ENCODE measurements around the gene RPH3AL.
"Not testable (repeated sequence)": the region's sequence is repeated elsewhere in the genome, so short reads cannot be mapped to it uniquely, and the experiment has no call there.

The RPH3AL gene

GRCh38 chr17:320139-320538 lies 32.5 kb downstream of the RPH3AL start:
- DNase-seq (ENCODE audit: low read depth, low spot score), result no peak

GRCh38 chr17:319266-319665 lies 33.3 kb downstream of the RPH3AL start:
- DNase-seq (ENCODE audit: low read depth, low spot score), result no peak

GRCh38 chr17:317070-317469 lies 35.5 kb downstream of the RPH3AL start:
- not testable (repeated sequence) for DNase-seq (ENCODE audit: low read depth, low spot score)

- not testable (repeated sequence) for DNase-seq (ENCODE audit: low read depth, low spot score)
Observed at GRCh38 chr17:315399-315798, 37.2 kb downstream of the RPH3AL start.

- DNase-seq (ENCODE audit: low read depth, low spot score), result not testable (repeated sequence)
Observed at GRCh38 chr17:314614-314944, 38.0 kb downstream of the RPH3AL start.

GRCh38 chr17:313911-314613 lies 38.5 kb downstream of the RPH3AL start:
- DNase-seq (ENCODE audit: low read depth, low spot score), result no peak

GRCh38 chr17:313231-313630 lies 39.4 kb downstream of the RPH3AL start:
- DNase-seq (ENCODE audit: low read depth, low spot score), result no peak

GRCh38 chr17:312476-313148 lies 40.0 kb downstream of the RPH3AL start:
- DNase-seq (ENCODE audit: low read depth, low spot score), result no peak

- DNase-seq (ENCODE audit: low read depth, low spot score), result no peak
Observed at GRCh38 chr17:311119-311782, 41.4 kb downstream of the RPH3AL start.

- DNase-seq (ENCODE audit: low read depth, low spot score), result no peak
Observed at GRCh38 chr17:310111-311010, 42.2 kb downstream of the RPH3AL start.

GRCh38 chr17:309361-309888 lies 43.2 kb downstream of the RPH3AL start:
- DNase-seq (ENCODE audit: low read depth, low spot score), result no peak

GRCh38 chr17:307741-308507 lies 44.7 kb downstream of the RPH3AL start:
- no peak for DNase-seq (ENCODE audit: low read depth, low spot score)

GRCh38 chr17:307295-307691 lies 45.3 kb downstream of the RPH3AL start:
- DNase-seq (ENCODE audit: low read depth, low spot score), result no peak

GRCh38 chr17:306536-307294 lies 45.9 kb downstream of the RPH3AL start:
- no peak for DNase-seq (ENCODE audit: low read depth, low spot score)

GRCh38 chr17:306116-306515 lies 46.5 kb downstream of the RPH3AL start:
- DNase-seq (ENCODE audit: low read depth, low spot score), result no peak

GRCh38 chr17:305090-305976 lies 47.3 kb downstream of the RPH3AL start:
- no peak for DNase-seq (ENCODE audit: low read depth, low spot score)

GRCh38 chr17:304461-304860 lies 48.1 kb downstream of the RPH3AL start:
- no peak for DNase-seq (ENCODE audit: low read depth, low spot score)

GRCh38 chr17:303168-303567 lies 49.4 kb downstream of the RPH3AL start:
- no peak for DNase-seq (ENCODE audit: low read depth, low spot score)

- DNase-seq (ENCODE audit: low read depth, low spot score), result no peak
Observed at GRCh38 chr17:302300-302698, 50.3 kb downstream of the RPH3AL start.
